GM10266 (cell line): ENCODE measurements around the gene EPB41L4A.

Experiments
- DNase-seq: peaks from one replicate; pipeline ENCODE4 v3.0.0; 2012; ENCODE audit errors: extremely low spot score
- CTCF ChIP-seq: IDR thresholded peaks from 2 replicates; pipeline ENCODE4 v1.5.1; 2012; ENCODE audit warnings: mild to moderate bottlenecking, low read depth; ENCODE audit not compliant: control insufficient read depth, insufficient read depth; ENCODE audit errors: missing control alignments

The EPB41L4A gene

GRCh38 chr5:112308608-112309007 is 110.5 kb downstream of the EPB41L4A start:
- no peak for TF ChIP-seq CTCF
- DNase-seq = no peak

- no peak for TF ChIP-seq CTCF
- no peak for DNase-seq
Observed at GRCh38 chr5:112306956-112307355, 112.1 kb downstream of the EPB41L4A start.

GRCh38 chr5:112304743-112305142 is 114.3 kb downstream of the EPB41L4A start:
- no peak for TF ChIP-seq CTCF
- no peak for DNase-seq

GRCh38 chr5:112303685-112304084 is 115.4 kb downstream of the EPB41L4A start:
- TF ChIP-seq CTCF = no peak
- no peak for DNase-seq

- TF ChIP-seq CTCF = no peak
Observed at GRCh38 chr5:112294126-112294525, 125.0 kb downstream of the EPB41L4A start.

GRCh38 chr5:112293587-112293986 is 125.5 kb downstream of the EPB41L4A start:
- no peak for DNase-seq
- no peak for TF ChIP-seq CTCF

More at GRCh38 chr5:112294126-112294525, 125.0 kb downstream of the EPB41L4A start:
- DNase-seq = no peak

GRCh38 chr5:112290691-112291090 is 128.4 kb downstream of the EPB41L4A start:
- DNase-seq = no peak
- TF ChIP-seq CTCF = no peak
